DMS79 treated with DMSO at 0.1 percent for 48 hours (cell line): Measurements from ENCODE around the gene WDR5.

Experiments used
- DNase-seq: peaks from one replicate; lab custom pipeline; 2025; lab: John Stamatoyannopoulos, UW

Gene WDR5

GRCh38 chr9:134159566-134160245 lies 23.8 kb downstream of the WDR5 start:
- no peak for DNase-seq

GRCh38 chr9:134161647-134162046 lies 25.8 kb downstream of the WDR5 start:
- no peak for DNase-seq

GRCh38 chr9:134162212-134162775 lies 26.4 kb downstream of the WDR5 start:
- no peak for DNase-seq

- DNase-seq: no peak
These were observed 27.1 kb downstream of the WDR5 start for GRCh38 chr9:134162926-134163370.

- no peak for DNase-seq
These were observed 27.7 kb downstream of the WDR5 start for GRCh38 chr9:134163371-134164196.

GRCh38 chr9:134164879-134165278 lies 29.0 kb downstream of the WDR5 start:
- DNase-seq: no peak

- DNase-seq: no peak
These were observed 29.8 kb downstream of the WDR5 start for GRCh38 chr9:134165357-134166315.

GRCh38 chr9:134166374-134166773 lies 30.5 kb downstream of the WDR5 start:
- DNase-seq: no peak

GRCh38 chr9:134167530-134167931 lies 31.6 kb downstream of the WDR5 start:
- DNase-seq: no peak

- no peak for DNase-seq
These were observed 33.1 kb downstream of the WDR5 start for GRCh38 chr9:134168757-134169550.

- no peak for DNase-seq
These were observed 34.0 kb downstream of the WDR5 start for GRCh38 chr9:134169724-134170401.

- DNase-seq: no peak
These were observed 34.8 kb downstream of the WDR5 start for GRCh38 chr9:134170532-134171315.

- DNase-seq: no peak
These were observed 35.7 kb downstream of the WDR5 start for GRCh38 chr9:134171316-134172197.

GRCh38 chr9:134172198-134173126 lies 36.6 kb downstream of the WDR5 start:
- no peak for DNase-seq

- DNase-seq: no peak
These were observed 37.5 kb downstream of the WDR5 start for GRCh38 chr9:134173127-134174072.

- DNase-seq: no peak
These were observed 38.2 kb downstream of the WDR5 start for GRCh38 chr9:134174073-134174449.
